Peyer's patch (tissue), 4 donors: Measurements from ENCODE around the gene OSBPL6. TPM values are rescaled to one million over a fixed set of nuclear protein-coding genes. Genes with fewer than 3 reads are reported as not detected.
A peak's percentile ranks its signal among the peaks of the same experiment; 100 is the strongest.
"Not testable (repeated sequence)": the region's sequence is repeated elsewhere in the genome, so short reads cannot be mapped to it uniquely, and the experiment has no call there.

Source experiments
- DNase-seq, 3 donors: peaks; one replicate each; pipeline ENCODE4 v3.0.0-alpha.2; 2017 to 2019
- H3K27ac ChIP-seq, 4 donors: fragments of 200-600 bp; sonication (generic); one replicate each; pipeline ENCODE4 v1.5.1; 2016 to 2019
- H3K27me3 ChIP-seq, 2 donors: fragments of 200-600 bp; sonication (generic); one replicate each; pipeline ENCODE4 v1.5.1; 2019
- H3K36me3 ChIP-seq, 3 donors: fragments of 200-600 bp; sonication (generic); one replicate each; pipeline ENCODE4 v1.5.1; 2016 to 2019
- H3K4me1 ChIP-seq, 4 donors: fragments of 200-600 bp; sonication (generic); one replicate each; pipeline ENCODE4 v1.5.1; 2016 to 2019
- H3K4me3 ChIP-seq, 4 donors: fragments of 200-600 bp; sonication (generic); 1 replicate in 3 of 4; 2 replicates in 1 of 4; pipeline ENCODE4 v1.5.1; 2016 to 2019; ENCODE audit warnings: mild to moderate bottlenecking in 1 of 4
- H3K9me3 ChIP-seq, 4 donors: fragments of 200-600 bp; sonication (generic); one replicate each; pipeline ENCODE4 v1.5.1; 2016 to 2019; ENCODE audit warnings: mild to moderate bottlenecking in 1 of 4
- POLR2A ChIP-seq, 2 donors: fragments of 450-650 bp; IDR thresholded peaks; one replicate each; pipeline ENCODE4 v1.5.1; 2017; ENCODE audit warnings: antibody characterized with exemption in 2 of 2, mild to moderate bottlenecking in 2 of 2, moderate library complexity in 2 of 2
- total RNA-seq, 4 donors: library from RNA; depleted of rRNA; stranded (reverse); fragments of >200 nt; gene quantifications; one replicate each; pipeline ENCODE4 v1.1.0, GENCODE V29; 2016
- TF ChIP-seq, protein P1 (sequence below), 6 experiments: fragments of 450-650 bp in 4 of 6; fragments of 200-600 bp in 2 of 6; sonication (generic) in 1 of 6; IDR thresholded peaks; one replicate each; pipeline ENCODE4 v1.5.1; 2017 to 2019; ENCODE audit warnings: antibody characterized with exemption in 6 of 6, mild to moderate bottlenecking in 3 of 6, moderate library complexity in 1 of 6

Gene OSBPL6
- total RNA-seq, 4 donors from 2014 or later: 3.4 to 14.9 (median 4.9) TPM

DNA sequence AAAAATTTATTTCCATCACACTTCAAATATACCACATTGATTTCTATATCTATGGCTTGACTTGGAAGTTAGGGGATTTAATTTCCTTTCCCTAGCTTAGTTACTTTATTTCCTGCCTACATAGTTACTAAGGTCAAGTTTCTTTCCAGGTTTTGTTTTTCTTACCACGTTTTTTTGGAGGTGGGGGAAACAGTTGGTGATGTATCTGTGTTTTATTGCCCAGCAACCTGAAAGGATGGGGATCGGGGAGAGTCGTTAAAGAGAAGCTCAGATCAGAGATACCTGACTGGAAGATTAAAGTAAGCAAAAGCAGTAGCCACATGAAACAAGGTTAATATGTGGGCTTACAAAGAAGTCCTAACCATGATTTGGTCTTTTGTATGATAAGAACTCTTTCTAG lies 127.8 kb downstream of the OSBPL6 start:
- TF ChIP-seq, protein P1, sequence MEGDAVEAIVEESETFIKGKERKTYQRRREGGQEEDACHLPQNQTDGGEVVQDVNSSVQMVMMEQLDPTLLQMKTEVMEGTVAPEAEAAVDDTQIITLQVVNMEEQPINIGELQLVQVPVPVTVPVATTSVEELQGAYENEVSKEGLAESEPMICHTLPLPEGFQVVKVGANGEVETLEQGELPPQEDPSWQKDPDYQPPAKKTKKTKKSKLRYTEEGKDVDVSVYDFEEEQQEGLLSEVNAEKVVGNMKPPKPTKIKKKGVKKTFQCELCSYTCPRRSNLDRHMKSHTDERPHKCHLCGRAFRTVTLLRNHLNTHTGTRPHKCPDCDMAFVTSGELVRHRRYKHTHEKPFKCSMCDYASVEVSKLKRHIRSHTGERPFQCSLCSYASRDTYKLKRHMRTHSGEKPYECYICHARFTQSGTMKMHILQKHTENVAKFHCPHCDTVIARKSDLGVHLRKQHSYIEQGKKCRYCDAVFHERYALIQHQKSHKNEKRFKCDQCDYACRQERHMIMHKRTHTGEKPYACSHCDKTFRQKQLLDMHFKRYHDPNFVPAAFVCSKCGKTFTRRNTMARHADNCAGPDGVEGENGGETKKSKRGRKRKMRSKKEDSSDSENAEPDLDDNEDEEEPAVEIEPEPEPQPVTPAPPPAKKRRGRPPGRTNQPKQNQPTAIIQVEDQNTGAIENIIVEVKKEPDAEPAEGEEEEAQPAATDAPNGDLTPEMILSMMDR (IDR thresholded peaks at IDR 0.05): no peak
- TF ChIP-seq POLR2A (IDR thresholded peaks at IDR 0.05): no peak
- H3K27me3 ChIP-seq: no peaks in the 10 kb centered on the region
- no peaks in the 10 kb centered on the region for H3K36me3 ChIP-seq
- no peaks in the 10 kb centered on the region for H3K9me3 ChIP-seq
- peaks cover 0 to 1% (median 0%) of the 10 kb centered on the region in 4 donors for H3K4me1 ChIP-seq
- H3K27ac ChIP-seq: no peak overlapping the region
- no peak for DNase-seq
- H3K4me3 ChIP-seq: no peak overlapping the region

DNA sequence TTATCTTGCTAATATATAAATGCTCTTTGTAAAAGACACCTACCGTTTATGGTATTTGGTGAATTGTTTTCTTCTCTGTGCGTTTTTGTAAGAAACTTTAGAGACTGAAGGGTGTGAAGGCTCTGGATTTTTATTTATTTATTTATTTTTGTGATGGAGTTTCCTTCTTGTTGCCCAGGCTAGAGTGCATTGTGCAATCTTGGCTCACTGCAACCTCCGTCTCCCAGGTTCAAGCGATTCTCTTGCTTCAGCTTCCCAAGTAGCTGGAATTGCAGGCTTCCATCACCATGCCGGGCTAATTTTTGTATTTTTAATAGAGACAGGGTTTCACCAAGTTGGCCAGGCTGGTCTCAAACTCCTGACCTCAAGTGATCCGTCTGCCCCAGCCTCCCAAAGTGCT lies 129.0 kb downstream of the OSBPL6 start:
- not testable (repeated sequence) for H3K4me3 ChIP-seq, H3K9me3 ChIP-seq, H3K4me1 ChIP-seq, H3K27me3 ChIP-seq, DNase-seq, H3K27ac ChIP-seq, H3K36me3 ChIP-seq

DNA sequence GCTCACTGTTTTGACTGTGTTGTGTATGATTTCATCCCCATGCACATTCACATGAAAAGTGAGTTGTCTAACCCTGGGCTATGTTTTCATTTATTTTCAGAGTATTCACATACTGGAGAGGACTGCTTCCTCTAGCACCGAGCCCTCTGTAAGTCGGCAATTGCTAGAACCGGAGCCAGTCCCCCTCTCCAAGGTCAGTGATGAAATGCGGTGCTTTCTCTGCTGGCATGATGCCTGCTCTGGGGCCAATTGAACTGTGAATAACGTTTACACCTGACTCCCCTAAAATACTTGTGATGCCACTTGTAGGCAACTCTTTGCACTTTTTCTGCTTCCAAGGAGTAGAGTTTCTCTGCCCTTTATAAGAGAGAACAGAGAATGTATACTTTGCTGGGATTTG lies 129.8 kb downstream of the OSBPL6 start:
- peaks cover 0 to 5% (median 0%) of the 10 kb centered on the region in 4 donors for H3K4me1 ChIP-seq
- no peak overlapping the region for H3K4me3 ChIP-seq
- no peaks in the 10 kb centered on the region for H3K9me3 ChIP-seq
- TF ChIP-seq, protein P1 (IDR thresholded peaks at IDR 0.05): no peak
- no peak for TF ChIP-seq POLR2A (IDR thresholded peaks at IDR 0.05)
- DNase-seq: no peak
- H3K36me3 ChIP-seq: no peaks in the 10 kb centered on the region
- H3K27ac ChIP-seq: no peak overlapping the region
- H3K27me3 ChIP-seq: no peaks in the 10 kb centered on the region

- no peaks in the 10 kb centered on the region for H3K27me3 ChIP-seq
- H3K4me1 ChIP-seq: peaks cover 0 to 5% (median 0%) of the 10 kb centered on the region in 4 donors
- no peaks in the 10 kb centered on the region for H3K36me3 ChIP-seq
- no peaks in the 10 kb centered on the region for H3K9me3 ChIP-seq
- no peak overlapping the region for H3K27ac ChIP-seq
- TF ChIP-seq, protein P1 (IDR thresholded peaks at IDR 0.05): no peak
- no peak for TF ChIP-seq POLR2A (IDR thresholded peaks at IDR 0.05)
- no peak overlapping the region for H3K4me3 ChIP-seq
- no peak for DNase-seq
These were observed 131.0 kb downstream of the OSBPL6 start for GRCh38 chr2:178325268-178325667.

- no peaks in the 10 kb centered on the region for H3K36me3 ChIP-seq
- DNase-seq: peak in 1 of 3 donors; percentile 46
- peaks cover 0 to 5% (median 0%) of the 10 kb centered on the region in 4 donors for H3K4me1 ChIP-seq
- TF ChIP-seq POLR2A (IDR thresholded peaks at IDR 0.05): no peak
- TF ChIP-seq, protein P1 (IDR thresholded peaks at IDR 0.05): no peak
- H3K9me3 ChIP-seq: no peaks in the 10 kb centered on the region
- H3K27ac ChIP-seq: no peak overlapping the region
- H3K27me3 ChIP-seq: no peaks in the 10 kb centered on the region
- H3K4me3 ChIP-seq: no peak overlapping the region
These were observed 133.2 kb downstream of the OSBPL6 start for GRCh38 chr2:178327516-178327915.

DNA sequence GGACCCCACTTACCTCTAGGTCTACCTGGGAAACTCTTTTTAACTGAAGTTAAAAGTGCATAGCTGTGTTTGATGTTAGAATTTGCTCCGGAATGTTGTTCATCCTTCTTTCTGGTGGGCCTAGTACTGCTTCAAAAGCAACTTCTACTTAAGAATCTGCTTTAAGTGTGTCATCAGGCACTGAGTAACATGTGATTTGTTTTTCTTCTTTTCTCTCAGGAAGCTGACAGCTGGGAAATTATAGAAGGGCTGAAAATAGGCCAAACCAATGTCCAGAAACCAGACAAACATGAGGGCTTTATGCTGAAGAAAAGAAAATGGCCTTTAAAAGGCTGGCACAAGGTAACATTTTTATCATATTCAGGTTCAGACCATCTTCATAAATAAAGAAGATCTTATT lies 133.7 kb downstream of the OSBPL6 start:
- H3K4me1 ChIP-seq: peaks cover 0 to 5% (median 0%) of the 10 kb centered on the region in 4 donors
- H3K27ac ChIP-seq: no peak overlapping the region
- no peaks in the 10 kb centered on the region for H3K36me3 ChIP-seq
- no peak for TF ChIP-seq POLR2A (IDR thresholded peaks at IDR 0.05)
- TF ChIP-seq, protein P1 (IDR thresholded peaks at IDR 0.05): no peak
- no peaks in the 10 kb centered on the region for H3K9me3 ChIP-seq
- no peak overlapping the region for H3K4me3 ChIP-seq
- DNase-seq: no peak
- no peaks in the 10 kb centered on the region for H3K27me3 ChIP-seq
